ENCODE measurements around the gene RBM20.

Gene RBM20

GRCh38 chr10:110791541-110792073 lies 147.5 kb downstream of the RBM20 start:
- no peak for DNase-seq

GRCh38 chr10:110792476-110793125 lies 148.5 kb downstream of the RBM20 start:
- no peak for DNase-seq

- no peak for DNase-seq
These were observed 149.1 kb downstream of the RBM20 start for GRCh38 chr10:110793128-110793812.

DNA sequence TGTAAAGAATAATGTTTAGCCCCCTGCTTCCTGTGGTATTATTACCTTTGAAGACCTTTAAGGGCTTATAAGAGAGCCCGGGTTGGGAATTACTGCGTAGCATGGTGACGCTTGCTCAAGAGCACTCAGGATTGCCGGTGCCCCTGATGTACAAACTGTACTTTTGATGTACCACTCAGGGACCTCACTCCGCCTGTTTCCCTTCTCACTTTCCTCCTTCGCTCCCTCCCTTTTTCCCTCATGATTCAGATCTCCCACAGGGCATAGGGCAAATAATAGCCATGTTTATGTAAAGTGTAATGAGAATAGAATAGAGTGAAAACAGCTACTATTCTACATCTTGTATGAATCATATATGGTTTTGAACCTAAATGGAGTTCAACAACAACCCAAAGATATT lies 149.8 kb downstream of the RBM20 start:
- DNase-seq: no peak

GRCh38 chr10:110794808-110795207 lies 150.7 kb downstream of the RBM20 start:
- no peak for DNase-seq

DNA sequence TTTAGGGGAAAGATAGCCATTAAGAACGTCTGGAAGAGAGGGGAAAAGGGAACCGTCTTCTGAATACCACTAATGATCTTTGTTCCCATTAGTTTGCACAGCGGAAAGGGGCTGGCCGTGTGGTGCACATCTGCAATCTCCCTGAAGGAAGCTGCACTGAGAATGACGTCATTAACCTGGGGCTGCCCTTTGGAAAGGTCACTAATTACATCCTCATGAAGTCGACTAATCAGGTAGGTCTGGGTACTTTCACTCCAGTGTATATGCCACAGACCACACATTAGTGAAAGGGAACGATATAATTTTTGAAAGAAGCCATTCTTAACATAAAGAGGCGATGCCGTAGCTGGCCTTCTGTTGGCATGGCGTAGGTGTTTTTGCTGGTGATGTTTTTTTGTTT lies 153.3 kb downstream of the RBM20 start:
- no peak for DNase-seq

GRCh38 chr10:110798340-110798739 lies 154.2 kb downstream of the RBM20 start:
- DNase-seq: no peak

DNA sequence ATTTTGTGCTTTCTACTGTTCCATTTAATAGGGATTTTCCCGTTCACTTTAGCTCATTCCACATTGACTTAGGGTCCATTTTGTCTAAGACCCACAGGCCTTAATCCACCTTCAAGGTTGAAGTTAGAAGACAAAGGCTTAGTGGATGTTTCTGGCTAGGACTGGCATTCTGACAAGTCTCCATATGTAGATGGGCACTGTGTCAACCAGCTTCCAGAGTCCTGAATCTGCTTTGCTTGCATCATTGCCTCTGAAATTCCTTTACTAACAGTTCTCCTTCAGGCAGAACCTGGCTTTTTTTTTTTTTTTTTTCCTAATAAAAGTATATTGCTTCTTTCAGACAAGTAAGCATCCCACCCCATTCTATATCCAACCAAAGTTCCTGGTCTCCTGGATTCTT lies 158.0 kb downstream of the RBM20 start:
- DNase-seq: no peak

- peak; percentile 15 for DNase-seq
These were observed 158.6 kb downstream of the RBM20 start for GRCh38 chr10:110802551-110803238.

DNA sequence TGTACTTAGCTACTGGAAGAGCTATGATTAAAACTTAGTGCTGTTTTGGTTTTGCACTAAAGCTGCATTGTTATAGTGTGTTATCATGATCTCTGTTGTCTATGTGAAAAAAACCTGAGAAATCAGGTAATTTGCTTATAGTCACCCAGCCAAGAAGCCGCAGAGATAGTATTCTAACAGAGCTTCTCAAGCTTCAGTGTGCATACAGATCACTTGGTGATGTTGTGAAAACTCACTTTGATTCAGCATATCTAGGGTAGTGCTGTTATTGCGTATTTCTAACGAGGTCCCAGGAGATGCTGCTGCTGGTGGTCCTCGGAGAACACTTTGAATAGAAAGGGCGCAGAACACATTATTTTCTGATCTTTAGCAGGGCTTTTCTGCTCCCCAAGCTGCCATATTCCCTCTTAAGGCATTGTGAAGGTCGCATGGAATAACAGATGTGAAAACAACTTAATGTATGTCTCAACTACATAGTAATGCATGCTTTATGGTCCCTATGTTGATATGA lies 159.2 kb downstream of the RBM20 start:
- DNase-seq: no peak

GRCh38 chr10:110803830-110804338 lies 159.7 kb downstream of the RBM20 start:
- DNase-seq: no peak

DNA sequence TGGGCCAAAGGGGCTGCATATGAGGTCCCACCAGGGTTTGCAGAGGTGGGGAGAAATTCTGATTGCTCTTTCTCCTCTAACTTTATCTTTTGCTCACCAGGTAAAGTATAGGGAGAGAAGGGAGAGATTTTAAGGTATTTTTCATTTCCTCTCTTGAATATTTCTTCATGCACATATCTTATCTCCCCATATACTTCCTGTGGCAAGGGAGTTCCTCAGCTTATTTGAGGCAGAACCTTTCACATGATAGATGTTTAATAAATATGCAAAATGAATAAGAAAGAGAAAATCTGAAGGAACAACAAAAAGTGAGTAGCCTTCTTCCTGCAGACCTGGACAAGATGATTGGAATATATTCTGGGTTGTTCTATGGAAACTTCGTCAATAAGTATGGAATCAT lies 160.2 kb downstream of the RBM20 start:
- no peak for DNase-seq

- DNase-seq: no peak
These were observed 161.2 kb downstream of the RBM20 start for GRCh38 chr10:110805292-110805691.

DNA sequence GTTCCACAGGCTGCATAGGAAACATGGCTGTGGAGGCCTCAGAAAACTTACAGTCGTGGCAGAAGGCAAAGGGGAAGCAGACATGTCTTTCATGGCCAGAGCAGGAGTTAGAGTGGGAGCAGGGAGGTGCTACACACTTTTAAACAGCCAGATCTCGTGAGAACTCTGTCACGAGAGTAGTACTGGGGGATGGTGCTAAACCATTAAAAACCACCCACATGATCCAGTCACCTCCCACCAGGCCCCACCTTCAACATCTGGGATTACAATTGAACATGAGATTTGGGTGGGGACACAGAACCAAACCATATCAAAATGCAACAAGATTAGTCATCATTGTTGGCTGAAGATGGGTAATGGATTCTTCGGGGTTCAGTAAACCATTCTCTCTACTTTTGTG lies 162.2 kb downstream of the RBM20 start:
- DNase-seq: no peak

GRCh38 chr10:110808123-110808522 lies 164.0 kb downstream of the RBM20 start:
- DNase-seq: no peak

- DNase-seq: no peak
These were observed 164.5 kb downstream of the RBM20 start for GRCh38 chr10:110808615-110809014.

DNA sequence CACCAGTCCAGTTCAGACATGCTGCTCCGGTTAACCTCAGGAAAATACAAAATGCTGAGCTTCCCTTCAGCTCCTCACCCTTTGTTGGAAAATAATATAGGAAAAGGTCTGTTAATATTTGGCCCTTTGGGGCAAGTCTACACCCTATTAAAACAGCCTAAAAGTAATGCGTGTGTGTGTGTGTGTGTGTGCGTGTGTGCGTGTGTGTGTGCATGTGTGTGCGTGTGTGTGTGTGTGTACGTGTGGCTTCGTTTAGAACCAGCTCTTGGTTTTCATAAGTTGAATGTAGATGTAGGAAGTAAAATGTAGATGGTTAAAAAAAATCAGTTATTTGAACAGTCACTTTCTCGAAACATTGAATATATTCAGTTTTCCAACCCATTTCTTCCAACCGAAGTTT lies 166.5 kb downstream of the RBM20 start:
- no peak for DNase-seq

DNA sequence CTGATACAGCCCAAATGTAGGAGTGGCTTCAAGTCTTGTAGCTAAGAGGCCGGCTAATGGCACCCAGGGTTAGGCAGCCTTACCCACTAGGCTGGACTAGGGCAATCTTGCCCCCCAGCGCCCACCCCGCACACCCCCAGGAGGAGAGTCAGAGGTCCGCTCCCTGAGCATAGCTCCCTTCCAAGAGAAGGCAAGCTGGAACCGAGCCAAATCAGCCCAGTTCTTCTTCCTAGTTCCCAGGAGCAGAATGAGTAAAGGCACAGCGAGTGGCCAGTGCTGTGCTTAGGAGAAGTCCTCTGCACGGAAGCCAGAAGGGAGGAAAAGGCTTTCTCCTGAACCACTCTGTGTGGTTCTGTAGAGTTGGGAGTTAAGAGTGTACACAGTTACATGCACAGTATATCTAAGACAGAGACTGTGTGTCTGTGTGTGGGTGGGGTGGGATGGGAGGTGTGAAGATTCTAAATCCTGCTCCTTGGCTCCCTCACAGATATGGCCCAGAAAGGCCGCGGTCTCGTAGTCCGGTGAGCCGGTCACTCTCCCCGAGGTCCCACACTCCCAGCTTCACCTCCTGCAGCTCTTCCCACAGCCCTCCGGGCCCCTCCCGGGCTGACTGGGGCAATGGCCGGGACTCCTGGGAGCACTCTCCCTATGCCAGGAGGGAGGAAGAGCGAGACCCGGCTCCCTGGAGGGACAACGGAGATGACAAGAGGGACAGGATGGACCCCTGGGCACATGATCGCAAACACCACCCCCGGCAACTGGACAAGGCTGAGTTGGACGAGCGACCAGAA lies 167.8 kb downstream of the RBM20 start:
- no peak for DNase-seq

DNA sequence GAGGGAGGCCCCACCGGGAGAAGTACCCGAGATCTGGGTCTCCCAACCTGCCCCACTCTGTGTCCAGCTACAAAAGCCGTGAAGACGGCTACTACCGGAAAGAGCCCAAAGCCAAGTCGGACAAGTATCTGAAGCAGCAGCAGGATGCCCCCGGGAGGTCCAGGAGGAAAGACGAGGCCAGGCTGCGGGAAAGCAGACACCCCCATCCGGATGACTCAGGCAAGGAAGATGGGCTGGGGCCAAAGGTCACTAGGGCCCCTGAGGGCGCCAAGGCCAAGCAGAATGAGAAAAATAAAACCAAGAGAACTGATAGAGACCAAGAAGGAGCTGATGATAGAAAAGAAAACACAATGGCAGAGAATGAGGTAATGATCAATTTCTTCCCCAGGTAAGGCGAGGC lies 168.4 kb downstream of the RBM20 start:
- no peak for DNase-seq

- no peak for DNase-seq
These were observed 169.8 kb downstream of the RBM20 start for GRCh38 chr10:110813743-110814472.

GRCh38 chr10:110815354-110816004 lies 171.3 kb downstream of the RBM20 start:
- no peak for DNase-seq
